Neuronal stem cell (in vitro differentiated cells): ENCODE data around the gene EMX2.

Experiments used
- DNase-seq: peaks from one replicate; pipeline ENCODE4 v3.0.0-alpha.2; 2013; ENCODE audit warnings: low spot score
- H2AFZ ChIP-seq: one replicate; pipeline ENCODE4 v1.6.1; 2013; ENCODE audit warnings: mild to moderate bottlenecking, low read length, inconsistent platforms
- H2AK5ac ChIP-seq: 2 replicates; pipeline ENCODE4 v1.6.1; 2013; ENCODE audit warnings: low read depth, mild to moderate bottlenecking, inconsistent platforms, low read length, moderate library complexity, mixed read lengths
- H2BK120ac ChIP-seq: 2 replicates; pipeline ENCODE4 v1.6.1; 2013; ENCODE audit warnings: low read depth, mild to moderate bottlenecking, inconsistent platforms, low read length, moderate library complexity, mixed read lengths
- H2BK12ac ChIP-seq: one replicate; pipeline ENCODE4 v1.6.1; 2013; ENCODE audit warnings: low read length, inconsistent platforms
- H2BK15ac ChIP-seq: 2 replicates; pipeline ENCODE4 v1.6.1; 2013; ENCODE audit warnings: mild to moderate bottlenecking, low read length, inconsistent platforms, mixed read lengths
- H2BK5ac ChIP-seq: one replicate; pipeline ENCODE4 v1.6.1; 2013; ENCODE audit warnings: inconsistent platforms, mild to moderate bottlenecking, low read length, moderate library complexity
- H3K14ac ChIP-seq: one replicate; pipeline ENCODE4 v1.6.1; 2013; ENCODE audit warnings: low read length, inconsistent platforms
- H3K18ac ChIP-seq: 2 replicates; pipeline ENCODE4 v1.6.1; 2013; ENCODE audit warnings: low read length, inconsistent platforms
- H3K23ac ChIP-seq: 2 replicates; pipeline ENCODE4 v1.6.1; 2013; ENCODE audit warnings: low read depth, mild to moderate bottlenecking, mixed read lengths, low read length, inconsistent platforms; ENCODE audit not compliant: poor library complexity
- H3K27ac ChIP-seq: replicated peaks from 3 replicates; pipeline ENCODE4 v1.5.1; 2013; ENCODE audit warnings: low read length, inconsistent platforms
- H3K27me3 ChIP-seq, 3 experiments: 2 replicates each; pipeline ENCODE4 v1.6.1; 2013; ENCODE audit warnings: low read length in 3 of 3, mild to moderate bottlenecking in 2 of 3, inconsistent platforms in 1 of 3, low read depth in 1 of 3, mixed read lengths in 1 of 3, moderate library complexity in 1 of 3; ENCODE audit not compliant: control insufficient read depth in 3 of 3, insufficient read depth in 3 of 3
- H3K36me3 ChIP-seq, 2 donors: replicated peaks in 1 of 2; 2 replicates each; pipeline ENCODE4 v1.6.1; 2013; ENCODE audit warnings: low read length in 2 of 2; ENCODE audit not compliant: control insufficient read depth in 2 of 2, insufficient read depth in 2 of 2
- H3K4ac ChIP-seq: 2 replicates; pipeline ENCODE4 v1.6.1; 2013; ENCODE audit warnings: inconsistent platforms, mild to moderate bottlenecking, low read length, moderate library complexity
- H3K4me1 ChIP-seq, 2 donors: 1 replicate in 1 of 2; 2 replicates in 1 of 2; pipeline ENCODE4 v1.6.1; 2013; ENCODE audit warnings: low read length in 2 of 2, low read depth in 1 of 2; ENCODE audit not compliant: control insufficient read depth in 2 of 2, insufficient read depth in 1 of 2
- H3K4me2 ChIP-seq: one replicate; pipeline ENCODE4 v1.6.1; 2013; ENCODE audit warnings: mild to moderate bottlenecking, low read length, inconsistent platforms; ENCODE audit not compliant: insufficient read depth, poor library complexity, severe bottlenecking
- H3K4me3 ChIP-seq, 2 donors: 2 replicates each; pipeline ENCODE4 v1.5.1; 2013; ENCODE audit warnings: low read length in 2 of 2, mild to moderate bottlenecking in 2 of 2, inconsistent platforms in 1 of 2, moderate library complexity in 1 of 2
- H3K79me1 ChIP-seq: one replicate; pipeline ENCODE4 v1.6.1; 2013; ENCODE audit warnings: low read depth, mild to moderate bottlenecking, inconsistent platforms, low read length, moderate library complexity
- H3K9ac ChIP-seq: one replicate; pipeline ENCODE4 v1.6.1; 2013; ENCODE audit warnings: mild to moderate bottlenecking, low read depth, low read length, inconsistent platforms; ENCODE audit not compliant: poor library complexity
- H3K9me3 ChIP-seq, 2 donors: replicated peaks in 1 of 2; 2 replicates each; pipeline versions ENCODE3 to v1.6.1; 2013; ENCODE audit warnings: low read length in 2 of 2, mild to moderate bottlenecking in 2 of 2, inconsistent platforms in 1 of 2, low read depth in 1 of 2, mixed read lengths in 1 of 2, moderate library complexity in 1 of 2; ENCODE audit not compliant: control insufficient read depth in 2 of 2, insufficient read depth in 1 of 2
- H4K8ac ChIP-seq: one replicate; pipeline ENCODE4 v1.6.1; 2013; ENCODE audit warnings: low read depth, mild to moderate bottlenecking, inconsistent platforms, low read length, moderate library complexity
- H4K91ac ChIP-seq: one replicate; pipeline ENCODE4 v1.6.1; 2013; ENCODE audit warnings: low read length, low read depth, mild to moderate bottlenecking, inconsistent platforms; ENCODE audit not compliant: poor library complexity
- WGBS, 2 donors: extraction: QIAGEN DNeasy Blood & Tissue Kit; methylation state at CpG; one replicate each; pipeline ENCODE4 v1.1.7; 2013; ENCODE audit warnings: missing lambda C conversion rate in 2 of 2, mixed read lengths in 1 of 2; ENCODE audit not compliant: insufficient read length in 2 of 2, insufficient replicate concordance in 1 of 2; ENCODE audit errors: extremely low coverage in 2 of 2; 5-methylcytosine and 5-hydroxymethylcytosine counted together

EMX2 gene

DNA sequence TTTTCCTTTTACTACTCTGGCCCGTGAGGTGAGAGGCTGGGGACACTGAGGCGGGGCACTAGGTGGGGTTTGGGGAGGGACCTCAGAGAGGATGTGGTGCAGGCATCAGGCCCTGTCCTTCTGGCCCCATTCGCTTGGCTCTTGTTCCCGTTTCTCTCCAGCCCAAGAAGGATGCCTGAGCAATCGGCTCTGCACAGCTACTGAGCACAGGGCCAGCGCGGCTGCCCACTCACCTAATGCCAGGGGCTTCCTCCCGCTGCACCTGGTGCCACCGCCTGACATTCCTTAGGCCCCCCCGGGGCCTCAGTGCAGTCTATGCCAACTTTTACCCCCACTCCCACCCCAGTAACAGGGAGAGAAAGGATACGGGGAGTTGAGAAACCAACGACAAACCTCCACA lies 12.5 kb downstream of the EMX2 start:
- Histone ChIP-seq H3K27ac (no peak overlapping the region), H3K79me1 (no peaks in the 10 kb centered on the region), H4K8ac (no peak overlapping the region), H2BK15ac (no peak overlapping the region), H2AK5ac (peak overlapping the region; percentile 66), H2BK120ac (no peak overlapping the region), H3K14ac (no peak overlapping the region), H3K4me1 (peaks cover 0 to 24% of the 10 kb centered on the region in 2 donors), H3K4me3 (no peak overlapping the region), H4K91ac (no peak overlapping the region), H2BK12ac (no peak overlapping the region), H3K4me2 (no peak overlapping the region), H2AFZ (no peak overlapping the region), H3K4ac (no peak overlapping the region), H3K27me3 (peaks cover 7 to 71% (median 49%) of the 10 kb centered on the region in 3 experiments), H2BK5ac (no peak overlapping the region), H3K9me3 (no peaks in the 10 kb centered on the region), H3K36me3 (no peaks in the 10 kb centered on the region), H3K18ac (peak overlapping the region; percentile 45), H3K23ac (no peak overlapping the region), H3K9ac (no peak overlapping the region)
- DNase-seq = no peak
- no CpG with 5 or more reads among the region's 12 CpGs for WGBS, 2 donors

GRCh38 chr10:117555863-117556262 lies 13.3 kb downstream of the EMX2 start:
- no CpG with 5 or more reads among the region's 1 CpG for WGBS, 2 donors
- no peak for DNase-seq
- Histone ChIP-seq H2BK15ac (no peak overlapping the region), H2BK12ac (no peak overlapping the region), H2BK120ac (no peak overlapping the region), H3K27me3 (peaks cover 7 to 62% (median 41%) of the 10 kb centered on the region in 3 experiments), H3K9ac (no peak overlapping the region), H3K79me1 (no peaks in the 10 kb centered on the region), H2BK5ac (no peak overlapping the region), H3K4me3 (no peak overlapping the region), H2AFZ (no peak overlapping the region), H3K27ac (no peak overlapping the region), H3K9me3 (no peaks in the 10 kb centered on the region), H3K23ac (peak overlapping the region; percentile 53), H2AK5ac (peak overlapping the region; percentile 66), H3K18ac (peak overlapping the region; percentile 81), H3K4me1 (peaks cover 0 to 20% of the 10 kb centered on the region in 2 donors), H3K4ac (no peak overlapping the region), H4K8ac (no peak overlapping the region), H3K4me2 (no peak overlapping the region), H3K36me3 (no peaks in the 10 kb centered on the region), H3K14ac (no peak overlapping the region), H4K91ac (no peak overlapping the region)

DNA sequence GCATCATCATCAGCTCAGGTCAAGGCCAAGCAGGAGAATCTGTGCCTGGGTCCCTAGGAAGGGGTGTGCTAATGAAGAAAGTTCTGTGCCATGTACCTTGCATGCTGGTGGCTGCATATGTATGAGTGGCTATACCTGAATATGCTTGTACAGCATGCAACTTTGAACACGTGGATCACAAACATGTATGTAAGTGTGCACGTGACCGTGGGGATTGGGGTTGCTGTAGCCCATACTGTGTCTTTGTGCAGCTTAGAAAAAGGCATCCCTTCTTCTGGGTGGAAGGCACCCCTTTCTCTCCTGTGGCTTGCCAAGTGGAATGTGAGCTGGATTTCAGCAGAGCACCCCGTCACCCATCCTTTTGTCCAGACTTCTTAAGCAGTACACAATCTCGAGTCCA lies 13.8 kb downstream of the EMX2 start:
- H2BK12ac ChIP-seq = peak overlapping the region; percentile 58
- H3K79me1 ChIP-seq = no peaks in the 10 kb centered on the region
- no peak overlapping the region for H3K4me2 ChIP-seq
- no peak overlapping the region for H3K9ac ChIP-seq
- H4K8ac ChIP-seq = no peak overlapping the region
- peak overlapping the region; percentile 66 for H2AK5ac ChIP-seq
- no peak overlapping the region for H3K14ac ChIP-seq
- H3K9me3 ChIP-seq = no peaks in the 10 kb centered on the region
- no peak overlapping the region for H2BK120ac ChIP-seq
- peaks cover 7 to 57% (median 41%) of the 10 kb centered on the region in 3 experiments for H3K27me3 ChIP-seq
- peak overlapping the region; percentile 81 for H3K18ac ChIP-seq
- no peak overlapping the region for H2BK15ac ChIP-seq
- H3K23ac ChIP-seq = peak overlapping the region; percentile 53
- H3K4ac ChIP-seq = peak overlapping the region; percentile 60
- H4K91ac ChIP-seq = no peak overlapping the region
- H3K27ac ChIP-seq = no peak overlapping the region
- no peak overlapping the region for H3K4me3 ChIP-seq
- DNase-seq = no peak
- no peaks in the 10 kb centered on the region for H3K36me3 ChIP-seq
- no peak overlapping the region for H2AFZ ChIP-seq
- peaks cover 0 to 20% of the 10 kb centered on the region in 2 donors for H3K4me1 ChIP-seq
- no CpG with 5 or more reads among the region's 5 CpGs for WGBS, 2 donors
- H2BK5ac ChIP-seq = no peak overlapping the region

DNA sequence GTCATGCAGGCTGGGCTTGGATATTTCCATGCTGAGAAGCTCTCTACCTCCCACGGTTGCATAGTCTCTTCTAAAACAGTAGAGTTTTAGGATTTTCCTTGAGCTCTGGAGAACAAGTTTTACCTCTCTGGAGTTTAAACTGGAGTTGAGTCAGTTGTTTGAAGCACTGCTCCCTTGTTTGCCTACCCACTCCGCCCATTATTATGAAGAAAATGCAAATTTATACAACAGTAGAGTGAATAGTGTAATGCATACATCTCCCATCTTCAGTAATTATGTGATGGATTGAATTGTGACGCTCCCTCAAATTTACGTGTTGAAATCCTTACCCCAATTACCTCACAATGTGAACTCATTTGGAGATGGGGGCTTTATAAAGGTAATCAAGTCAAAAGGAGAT lies 17.2 kb downstream of the EMX2 start:
- WGBS, 2 donors = no CpG with 5 or more reads among the region's 4 CpGs
- Histone ChIP-seq H3K4me1 (no peaks in the 10 kb centered on the region), H2AK5ac (no peak overlapping the region)

More for the DNA sequence above, 17.2 kb downstream of the EMX2 start:
- Histone ChIP-seq H4K8ac (no peak overlapping the region), H3K27me3 (peaks cover 0 to 24% (median 11%) of the 10 kb centered on the region in 3 experiments), H2BK12ac (no peak overlapping the region), H3K18ac (no peak overlapping the region), H3K4me2 (no peak overlapping the region), H2BK15ac (no peak overlapping the region), H3K14ac (no peak overlapping the region), H2AFZ (no peak overlapping the region), H2BK5ac (no peak overlapping the region), H3K4me3 (no peak overlapping the region), H3K23ac (no peak overlapping the region), H3K27ac (no peak overlapping the region), H3K9ac (no peak overlapping the region), H2BK120ac (no peak overlapping the region), H3K36me3 (no peaks in the 10 kb centered on the region), H3K4ac (no peak overlapping the region), H3K9me3 (peaks cover 0 to 4% of the 10 kb centered on the region in 2 donors), H3K79me1 (no peaks in the 10 kb centered on the region), H4K91ac (no peak overlapping the region)
- no peak for DNase-seq
